NT2/D1 (cell line): Measurements from ENCODE around the gene INSL3.

ENCODE experiments used
- DNase-seq: peaks from one replicate; pipeline ENCODE4 v3.0.0-alpha.2; 2011; ENCODE audit warnings: low read depth, low spot score
- H3K27me3 ChIP-seq: 2 replicates; pipeline ENCODE4 v1.6.0; 2011; ENCODE audit warnings: mild to moderate bottlenecking; ENCODE audit not compliant: insufficient read length, insufficient read depth
- H3K36me3 ChIP-seq: 2 replicates; pipeline ENCODE4 v1.6.1; 2011; ENCODE audit warnings: mild to moderate bottlenecking, low read length, mixed read lengths; ENCODE audit not compliant: insufficient read depth, insufficient read length
- H3K4me1 ChIP-seq: 2 replicates; pipeline ENCODE4 v1.5.1; 2011; ENCODE audit not compliant: insufficient read depth, insufficient read length
- H3K4me3 ChIP-seq: 2 replicates; pipeline ENCODE4 v1.5.1; 2011; ENCODE audit warnings: low read depth; ENCODE audit not compliant: insufficient read length
- H3K9ac ChIP-seq: 2 replicates; pipeline ENCODE4 v1.6.0; 2011; ENCODE audit warnings: low read depth; ENCODE audit not compliant: insufficient read length
- H3K9me3 ChIP-seq: 2 replicates; pipeline ENCODE4 v1.5.1; 2011; ENCODE audit warnings: mild to moderate bottlenecking, low read length; ENCODE audit not compliant: insufficient read depth
- SUZ12 ChIP-seq: IDR thresholded peaks from 2 replicates; pipeline ENCODE4 v1.6.1; 2011; ENCODE audit not compliant: insufficient read length, insufficient read depth; ENCODE audit errors: extremely low read depth
- YY1 ChIP-seq: IDR thresholded peaks from 2 replicates; pipeline ENCODE4 v1.6.1; 2011; ENCODE audit not compliant: insufficient read length, insufficient read depth
- ZNF274 ChIP-seq: IDR thresholded peaks from 2 replicates; pipeline ENCODE4 v1.6.1; 2011; ENCODE audit warnings: mild to moderate bottlenecking, low read depth, low read length

Gene INSL3

DNA sequence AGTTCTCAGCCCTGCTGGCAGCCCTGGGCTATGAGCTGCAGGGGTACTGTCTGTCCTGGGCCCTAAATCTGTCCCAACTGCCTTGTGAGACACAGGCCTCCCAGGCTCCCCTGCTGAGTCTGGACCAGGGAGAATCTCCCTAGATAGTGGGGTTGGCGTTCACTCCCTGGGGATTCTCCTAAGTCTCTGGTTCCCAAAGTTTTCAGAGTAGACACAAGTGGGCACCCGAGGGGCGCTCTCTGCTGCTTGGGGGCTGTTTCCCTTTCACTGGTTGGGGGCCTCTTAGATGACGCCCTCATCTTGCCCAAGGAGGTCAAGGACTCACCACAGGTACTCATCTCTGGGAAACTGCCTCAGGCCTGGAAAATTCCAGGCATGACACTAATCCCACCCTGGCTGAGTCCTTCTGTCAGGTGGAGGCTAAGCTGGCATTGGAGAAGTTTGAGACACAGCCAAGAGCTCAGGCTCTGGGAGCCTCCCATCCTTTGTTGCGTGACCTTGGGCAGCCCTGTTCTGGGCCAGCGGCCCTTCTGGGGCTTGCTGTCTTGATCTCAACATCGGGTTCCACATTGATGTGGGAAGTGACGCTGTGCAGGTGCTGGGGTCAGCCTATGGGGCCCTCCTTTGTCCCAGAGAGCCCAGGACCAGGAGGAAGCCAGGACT lies 42.3 kb upstream of the INSL3 start:
- TF ChIP-seq ZNF274 (no peak), SUZ12 (no peak), YY1 (no peak)
- H3K36me3 ChIP-seq = peaks cover 51% of the 10 kb centered on the region
- H3K9ac ChIP-seq = peak overlapping the region; percentile 52
- H3K9me3 ChIP-seq = no peaks in the 10 kb centered on the region
- peaks cover 23% of the 10 kb centered on the region for H3K4me1 ChIP-seq
- no peak overlapping the region for H3K4me3 ChIP-seq
- no peak for DNase-seq
- no peaks in the 10 kb centered on the region for H3K27me3 ChIP-seq

- TF ChIP-seq YY1 (no peak), ZNF274 (no peak), SUZ12 (no peak)
- Histone ChIP-seq H3K4me3 (no peak overlapping the region), H3K4me1 (peaks cover 19% of the 10 kb centered on the region), H3K36me3 (peaks cover 51% of the 10 kb centered on the region), H3K9ac (peak overlapping the region; percentile 62), H3K9me3 (no peaks in the 10 kb centered on the region), H3K27me3 (no peaks in the 10 kb centered on the region)
- DNase-seq = no peak
Measured at GRCh38 chr19:17862711-17863519, 41.6 kb upstream of the INSL3 start.

DNA sequence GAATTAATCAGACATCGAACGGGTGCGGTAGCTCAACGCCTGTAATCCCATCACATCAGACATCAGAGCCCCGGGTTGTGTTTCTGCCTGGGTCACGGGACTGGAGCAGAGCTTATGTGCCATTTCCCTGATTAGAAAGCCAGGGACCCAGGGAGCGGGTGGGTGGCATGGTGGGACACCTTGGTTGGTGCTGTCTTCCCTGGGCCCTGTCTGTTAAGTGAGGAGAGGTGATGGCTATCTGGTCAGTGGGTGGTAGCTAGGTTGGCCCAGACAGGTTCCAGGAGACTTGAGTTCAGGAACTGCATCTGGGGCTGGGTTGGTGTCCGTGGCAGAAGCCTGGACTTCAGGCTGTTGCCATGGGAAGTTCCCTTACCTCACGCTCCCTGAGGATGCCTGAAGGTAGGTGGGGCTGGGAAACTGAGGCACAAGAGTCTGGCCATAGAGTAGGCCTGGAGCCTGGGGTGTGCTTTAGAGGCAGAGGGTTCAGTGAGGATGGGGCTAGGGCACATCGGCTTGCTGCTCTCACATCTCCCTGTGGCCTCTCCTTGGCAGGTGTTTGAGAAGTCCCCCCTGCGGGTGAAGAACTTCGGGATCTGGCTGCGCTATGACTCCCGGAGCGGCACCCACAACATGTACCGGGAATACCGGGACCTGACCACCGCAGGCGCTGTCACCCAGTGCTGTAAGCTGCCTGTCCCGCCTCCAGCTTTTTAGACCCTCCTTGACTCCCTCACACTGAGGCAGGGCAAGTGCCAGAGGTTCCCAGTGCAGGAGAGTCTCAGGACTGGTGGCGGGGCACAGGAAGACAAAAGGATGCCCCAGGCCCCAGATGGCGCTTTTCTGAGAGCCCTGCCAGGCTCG lies 40.5 kb upstream of the INSL3 start:
- H3K9ac ChIP-seq = peak overlapping the region; percentile 100
- DNase-seq = no peak

GRCh38 chr19:17860993-17861360 lies 39.7 kb upstream of the INSL3 start:
- TF ChIP-seq ZNF274 = no peak
- no peak for TF ChIP-seq SUZ12
- TF ChIP-seq YY1 = no peak
- DNase-seq = no peak
- Histone ChIP-seq H3K4me3 (peak overlapping the region; percentile 100), H3K9ac (peak overlapping the region; percentile 100), H3K27me3 (no peaks in the 10 kb centered on the region), H3K4me1 (peaks cover 19% of the 10 kb centered on the region), H3K9me3 (no peaks in the 10 kb centered on the region), H3K36me3 (peaks cover 51% of the 10 kb centered on the region)

More for the DNA sequence above, 40.5 kb upstream of the INSL3 start:
- Histone ChIP-seq H3K4me1 (peaks cover 19% of the 10 kb centered on the region), H3K9me3 (no peaks in the 10 kb centered on the region), H3K27me3 (no peaks in the 10 kb centered on the region), H3K4me3 (peak overlapping the region; percentile 100), H3K36me3 (peaks cover 51% of the 10 kb centered on the region)
- TF ChIP-seq YY1 = no peak
- no peak for TF ChIP-seq ZNF274
- no peak for TF ChIP-seq SUZ12

DNA sequence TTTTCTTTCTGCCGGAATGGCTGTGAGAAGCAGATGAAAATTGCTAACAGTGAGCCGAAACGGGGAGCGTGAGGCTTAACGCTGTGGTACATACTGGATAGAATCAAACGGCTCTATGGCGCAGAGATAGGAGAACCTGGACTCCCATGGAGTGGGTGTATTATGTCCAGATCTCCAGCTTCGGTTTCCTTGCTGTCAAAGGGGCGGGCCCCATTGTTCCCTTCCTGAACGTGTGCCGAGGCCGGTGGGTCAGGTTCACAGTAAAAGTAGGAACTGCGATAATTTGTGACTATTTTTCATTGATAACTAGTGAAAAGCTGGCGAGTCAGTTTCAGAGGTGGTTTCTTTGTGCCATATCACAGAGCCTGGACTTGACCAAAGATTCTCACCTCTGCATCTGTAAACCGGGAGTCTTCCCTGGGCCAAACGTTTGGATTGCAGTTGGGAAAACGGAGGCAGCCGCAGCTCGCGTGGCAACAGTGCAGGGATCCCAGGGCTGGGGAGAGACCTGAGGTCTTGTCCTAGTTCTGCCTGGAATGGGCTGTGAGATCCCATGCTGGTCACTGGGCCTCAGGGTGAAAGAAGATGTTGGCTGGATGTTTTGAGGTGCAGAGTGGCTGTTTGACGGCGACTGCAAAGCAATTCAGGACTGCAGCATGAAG lies 39.1 kb upstream of the INSL3 start:
- Histone ChIP-seq H3K4me3 (peak overlapping the region; percentile 100), H3K9ac (peak overlapping the region; percentile 100), H3K27me3 (no peaks in the 10 kb centered on the region), H3K36me3 (peaks cover 49% of the 10 kb centered on the region), H3K4me1 (peaks cover 19% of the 10 kb centered on the region), H3K9me3 (no peaks in the 10 kb centered on the region)
- DNase-seq = no peak
- TF ChIP-seq SUZ12 = no peak
- TF ChIP-seq YY1 = no peak
- TF ChIP-seq ZNF274 = no peak

- DNase-seq = peak; percentile 100
- Histone ChIP-seq H3K27me3 (peaks cover 3% of the 10 kb centered on the region), H3K36me3 (peaks cover 48% of the 10 kb centered on the region), H3K9me3 (no peaks in the 10 kb centered on the region), H3K4me1 (peaks cover 19% of the 10 kb centered on the region), H3K4me3 (peak within 1 kb of the TSS; percentile 100), H3K9ac (peak within 1 kb of the TSS; percentile 100)
- TF ChIP-seq YY1 = peak; percentile 61
- no peak for TF ChIP-seq ZNF274
- no peak for TF ChIP-seq SUZ12
Measured at GRCh38 chr19:17859533-17860330, 38.4 kb upstream of the INSL3 start, which contains the start of gene RPL18A. Gene RPL18A (plus strand): TSS chr19:17859910. CDS start chr19:17859957, 47 bp downstream.
